OCI-LY7 (cell line): ENCODE measurements around the gene ODAD3. TPM values are rescaled to one million over a fixed set of nuclear protein-coding genes. Genes with fewer than 3 reads are reported as not detected.

Source experiments
- BruUV-seq: library from RNA; stranded (reverse); fragments of 400-500 nt; replicated peaks from 2 replicates; lab custom pipeline; 2021; lab: Mats Ljungman, UMichigan
- CTCF ChIA-PET: fragments of 300-600 bp; sonication (Branson Sonifier 250); formaldehyde crosslinking; loops from one replicate; lab custom pipeline; 2022; ENCODE audit warnings: antibody characterized with exemption; ENCODE audit not compliant: unreplicated experiment; lab: Charles Lee
- POLR2A ChIA-PET: fragments of 300-600 bp; sonication (Branson Sonifier 250); formaldehyde crosslinking; loops from one replicate; lab custom pipeline; 2022; ENCODE audit warnings: antibody characterized with exemption; lab: Charles Lee
- DNase-seq: peaks from one replicate; pipeline ENCODE4 v3.0.0-alpha.2; 2015; ENCODE audit warnings: low spot score
- H2AFZ ChIP-seq: fragments of 200-600 bp; sonication (generic), shearing (Covaris generic); 2 replicates; pipeline ENCODE4 v1.6.1; 2014; ENCODE audit warnings: mild to moderate bottlenecking, antibody characterized with exemption, low read length, moderate library complexity
- H3K27ac ChIP-seq: fragments of 200-600 bp; sonication (generic); 2 replicates; pipeline ENCODE4 v1.5.1; 2014; ENCODE audit warnings: mixed run types, low read depth, mild to moderate bottlenecking, moderate library complexity, low read length, inconsistent platforms; ENCODE audit not compliant: poor library complexity, severe bottlenecking
- H3K36me3 ChIP-seq: fragments of 200-600 bp; sonication (generic); 2 replicates; pipeline ENCODE4 v1.6.1; 2014; ENCODE audit warnings: mild to moderate bottlenecking, antibody characterized with exemption, low read length, moderate library complexity, mixed read lengths; ENCODE audit not compliant: insufficient read depth
- H3K4me1 ChIP-seq: fragments of 200-600 bp; sonication (generic); 2 replicates; pipeline ENCODE4 v1.5.1; 2014; ENCODE audit warnings: mild to moderate bottlenecking, low read length; ENCODE audit not compliant: insufficient read depth, poor library complexity, severe bottlenecking
- H3K4me2 ChIP-seq: fragments of 200-600 bp; sonication (generic); 2 replicates; pipeline ENCODE4 v1.6.1; 2014; ENCODE audit warnings: mild to moderate bottlenecking, low read length
- H3K4me3 ChIP-seq: fragments of 200-600 bp; sonication (generic); 2 replicates; pipeline ENCODE4 v1.5.1; 2014; ENCODE audit warnings: mild to moderate bottlenecking, low read depth, low read length; ENCODE audit not compliant: poor library complexity, severe bottlenecking
- H3K79me2 ChIP-seq: fragments of 200-600 bp; sonication (generic); 2 replicates; pipeline ENCODE4 v1.6.1; 2016; ENCODE audit warnings: low read depth, mild to moderate bottlenecking, low read length, moderate library complexity, mixed read lengths; ENCODE audit not compliant: insufficient read depth
- H3K9me2 ChIP-seq: fragments of 200-600 bp; sonication (generic); 2 replicates; pipeline ENCODE4 v1.6.1; 2016; ENCODE audit warnings: mild to moderate bottlenecking, low read length, mixed read lengths; ENCODE audit not compliant: insufficient read depth
- H3K9me3 ChIP-seq: fragments of 200-600 bp; sonication (generic); 2 replicates; pipeline ENCODE4 v1.6.1; 2014; ENCODE audit warnings: mild to moderate bottlenecking, mixed run types, low read length, mixed read lengths
- H4K20me1 ChIP-seq: fragments of 200-600 bp; sonication (generic); 2 replicates; pipeline ENCODE4 v1.6.1; 2014; ENCODE audit warnings: mild to moderate bottlenecking, antibody characterized with exemption, low read length, moderate library complexity, mixed read lengths; ENCODE audit not compliant: insufficient read depth
- CTCF ChIP-seq: fragments of 200-600 bp; sonication (generic); conservative IDR thresholded peaks from 2 replicates; pipeline ENCODE4 v1.5.1; 2014; ENCODE audit warnings: mild to moderate bottlenecking, antibody characterized with exemption, low read length, moderate library complexity, mixed read lengths
- EZH2phosphoT487 ChIP-seq: fragments of 200-600 bp; sonication (generic); IDR thresholded peaks from 2 replicates; pipeline ENCODE4 v1.6.1; 2018; ENCODE audit warnings: low read depth, borderline replicate concordance, mild to moderate bottlenecking, mixed run types, antibody characterized with exemption, low read length, moderate library complexity, mixed read lengths
- intact Hi-C: fragments of 100-400 bp; cut with micrococcal nuclease; formaldehyde crosslinking; loops from one replicate; pipeline ENCODE4 v1.10.0; 2022; ENCODE audit not compliant: unreplicated experiment
- total RNA-seq, 2 experiments: library from RNA; depleted of rRNA in 1 of 2; stranded (reverse); fragments of >200 nt in 1 of 2; shearing (Covaris generic) in 1 of 2; gene quantifications; 2 replicates each; pipeline ENCODE4 v1.2.3, GENCODE V29; 2014 to 2022

The ODAD3 gene
- total RNA-seq, 2 experiments from 2014 or later: 0.28 to 1.2 TPM

GRCh38 chr19:11451327-11451870, 16.5 kb upstream of the ODAD3 start:
- Histone ChIP-seq H3K4me1 (peaks cover 12% of the 10 kb centered on the region), H3K79me2 (no peaks in the 10 kb centered on the region), H3K9me3 (no peaks in the 10 kb centered on the region), H3K9me2 (no peaks in the 10 kb centered on the region), H3K4me3 (no peak overlapping the region), H2AFZ (no peak overlapping the region), H3K27ac (no peak overlapping the region), H3K4me2 (peak overlapping the region; percentile 28; the same call in 1 of the 2 replicates), H4K20me1 (no peaks in the 10 kb centered on the region), H3K36me3 (peaks cover 43% of the 10 kb centered on the region)
- POLR2A ChIA-PET: interaction anchor here (1.0 kb wide), 1 partner anchor 70 kb away, joined by 6 read pairs; no protein-coding TSS in a partner anchor
- no peak for DNase-seq
- CTCF ChIA-PET: interaction anchor here (1.7 kb wide), 1 partner anchor 31 kb away, joined by 6 read pairs; no protein-coding TSS in a partner anchor
- intact Hi-C loops: no loop called here
- TF ChIP-seq EZH2phosphoT487 (no peak), CTCF (no peak)
- BruUV-seq: no TSS peak

GRCh38 chr19:11450570-11451326, 15.8 kb upstream of the ODAD3 start:
- peaks cover 50% of the 10 kb centered on the region for H3K36me3 ChIP-seq
- CTCF ChIA-PET: no interaction called here
- H3K4me2 ChIP-seq: no peak overlapping the region
- POLR2A ChIA-PET: no interaction called here
- H3K4me3 ChIP-seq: no peak overlapping the region
- no peaks in the 10 kb centered on the region for H3K79me2 ChIP-seq
- intact Hi-C loops: no loop called here
- H3K4me1 ChIP-seq: peaks cover 12% of the 10 kb centered on the region
- no peaks in the 10 kb centered on the region for H3K9me2 ChIP-seq
- H3K9me3 ChIP-seq: no peaks in the 10 kb centered on the region
- no peak overlapping the region for H2AFZ ChIP-seq
- BruUV-seq: TSS peak; percentile 84
- H3K27ac ChIP-seq: no peak overlapping the region
- H4K20me1 ChIP-seq: no peaks in the 10 kb centered on the region
- DNase-seq: no peak
- no peak for TF ChIP-seq EZH2phosphoT487
- no peak for TF ChIP-seq CTCF
